ENCODE data around the gene NF1.

The NF1 gene

DNA sequence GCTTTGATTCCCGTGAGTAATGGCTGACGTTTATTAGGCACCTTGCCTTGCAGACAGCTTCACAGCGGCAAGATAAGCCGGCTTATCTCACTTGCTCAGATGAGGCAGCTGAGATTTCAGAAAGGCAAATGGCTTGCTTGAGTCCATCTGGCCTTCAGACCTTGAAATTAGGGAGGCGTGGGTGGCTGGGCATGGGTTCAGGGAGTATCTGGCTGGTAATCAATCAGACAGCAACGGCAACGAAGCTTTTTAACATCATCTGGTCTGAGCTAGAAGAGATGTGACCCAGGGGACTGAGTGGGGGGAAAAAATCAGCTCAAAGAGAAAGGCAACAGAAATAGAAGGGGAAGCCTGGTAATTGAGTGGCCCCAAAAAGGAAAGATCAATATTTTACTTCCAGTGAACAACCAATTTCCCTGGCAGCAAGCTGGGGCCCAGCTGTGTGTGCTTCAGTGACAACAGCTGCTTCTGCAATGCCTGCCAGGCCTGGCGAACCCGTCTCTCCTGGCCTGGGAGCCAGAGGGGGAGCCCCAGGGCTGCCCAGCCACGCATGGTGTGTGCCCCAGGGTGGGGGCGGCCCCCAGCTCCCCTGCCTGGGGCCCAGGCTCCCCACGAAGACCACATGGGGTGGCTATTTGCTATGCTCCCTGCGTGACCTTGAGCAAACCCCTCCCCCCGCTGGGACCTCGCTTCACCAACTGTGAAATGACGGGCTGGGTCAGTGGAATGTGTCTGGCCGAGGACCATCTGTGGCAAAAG lies 330.7 kb downstream of the NF1 start:
- TF ChIP-seq REST (IDR thresholded peaks at IDR 0.05; ENCODE audit: insufficient read depth in 1 of 2, low read depth in 2 of 2, low read length in 2 of 2), result no peak
- no peak for TF ChIP-seq TAF1 (IDR thresholded peaks at IDR 0.05; ENCODE audit: borderline replicate concordance, insufficient read depth, low read length)
- TF ChIP-seq SIN3A (IDR thresholded peaks at IDR 0.05; ENCODE audit: borderline replicate concordance, insufficient read depth, low read length), result no peak
- TF ChIP-seq POLR2AphosphoS5 (IDR thresholded peaks at IDR 0.05; ENCODE audit: low read depth, low read length), result no peak
- no peak for TF ChIP-seq FOXP2 (optimal IDR thresholded peaks at IDR 0.05; ENCODE audit: borderline replicate concordance, extremely low read depth, extremely low read length, insufficient read depth)
